Lower leg skin (tissue), 4 donors: Measurements from ENCODE around the gene CDKN2B-AS1. TPM values are rescaled to one million over a fixed set of nuclear protein-coding genes. Genes with fewer than 3 reads are reported as not detected.

Source experiments
- DNase-seq, 2 donors: peaks; one replicate each; pipeline ENCODE4 v3.0.0-alpha.2; 2019; ENCODE audit warnings: low spot score in 2 of 2
- H3K4me3 ChIP-seq: fragments of 200-600 bp; sonication (generic); 2 replicates; pipeline ENCODE4 v1.5.1; 2017; ENCODE audit warnings: mild to moderate bottlenecking, low read depth; ENCODE audit not compliant: poor library complexity, severe bottlenecking
- CTCF ChIP-seq, 3 donors: fragments of 450-650 bp; IDR thresholded peaks; one replicate each; pipeline ENCODE4 v1.5.1; 2016; ENCODE audit warnings: antibody characterized with exemption in 3 of 3, mild to moderate bottlenecking in 3 of 3, moderate library complexity in 2 of 3
- POLR2A ChIP-seq, 2 donors: fragments of 450-650 bp; IDR thresholded peaks; one replicate each; pipeline ENCODE4 v1.6.1; 2016 to 2017; ENCODE audit warnings: antibody characterized with exemption in 2 of 2, mild to moderate bottlenecking in 1 of 2, moderate library complexity in 1 of 2
- WGBS, 2 donors: methylation state at CpG; one replicate each; pipeline ENCODE4 v1.1.5; 2018; 5-methylcytosine and 5-hydroxymethylcytosine counted together
- intact Hi-C: fragments of 100-400 bp; cut with DNase I; formaldehyde crosslinking; loops from one replicate; pipeline ENCODE4 v1.15.0; 2023; ENCODE audit warnings: low total_unique reads
- total RNA-seq, 4 donors: library from RNA; depleted of rRNA; stranded (reverse); fragments of >200 nt; gene quantifications; one replicate each; pipeline ENCODE4 v1.1.0, GENCODE V29; 2016

CDKN2B-AS1 gene
- total RNA-seq, 4 donors from 2014 or later, result 0.49 TPM; not detected in 3

DNA sequence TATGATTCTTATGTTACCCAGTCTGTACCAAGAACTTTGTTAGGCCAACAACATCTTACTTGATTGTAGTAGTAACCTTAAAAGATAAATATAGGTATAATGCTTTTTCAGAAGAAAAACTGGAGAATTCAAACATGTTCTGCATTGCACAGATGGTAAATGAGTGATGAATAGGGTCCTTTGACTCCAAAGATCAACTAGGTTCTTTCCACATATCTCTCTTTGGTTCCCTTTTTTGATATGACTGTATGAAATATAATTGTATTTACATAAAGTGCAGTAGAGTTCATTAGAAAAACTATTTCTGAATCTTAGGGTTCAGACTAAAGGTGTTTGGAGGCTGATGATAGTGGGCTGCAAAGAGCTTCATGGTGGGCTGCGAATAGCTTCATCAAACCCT is 165.0 kb downstream of the CDKN2B-AS1 start:
- 92 to 98% methylated on average over 1 of the region's 1 CpG for WGBS, 2 donors
- TF ChIP-seq POLR2A (IDR thresholded peaks at IDR 0.05) (no peak), CTCF (IDR thresholded peaks at IDR 0.05) (no peak)
- no peak for DNase-seq
- intact Hi-C loops, result no loop called here
- no peak overlapping the region for H3K4me3 ChIP-seq

DNA sequence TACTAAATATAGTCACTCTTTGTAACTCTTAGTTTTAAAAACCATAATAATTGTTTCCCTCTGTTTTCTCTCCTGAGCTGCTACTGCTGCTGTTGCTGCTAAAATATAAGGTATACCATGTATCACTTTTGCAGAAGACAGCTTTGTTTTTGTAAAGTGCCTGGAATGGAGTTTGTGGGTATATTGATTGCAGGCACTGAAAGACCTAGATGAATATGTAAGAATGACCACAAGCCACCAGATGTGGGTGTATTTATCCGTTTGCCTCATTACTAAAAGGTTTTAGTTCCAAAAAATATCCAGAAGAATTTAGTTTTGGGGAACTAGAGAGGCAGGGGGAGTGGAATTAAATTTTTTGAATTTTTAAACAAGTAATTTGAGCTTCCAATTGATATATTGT is 165.6 kb downstream of the CDKN2B-AS1 start:
- TF ChIP-seq CTCF (IDR thresholded peaks at IDR 0.05), result no peak
- no peak for TF ChIP-seq POLR2A (IDR thresholded peaks at IDR 0.05)
- intact Hi-C loops, result no loop called here
- WGBS, 2 donors, result 53 to 69% methylated on average over 1 of the region's 1 CpG
- no peak overlapping the region for H3K4me3 ChIP-seq
- DNase-seq, result no peak

- intact Hi-C loops, result no loop called here
- no peak for TF ChIP-seq POLR2A (IDR thresholded peaks at IDR 0.05)
- TF ChIP-seq CTCF (IDR thresholded peaks at IDR 0.05), result no peak
- no peak overlapping the region for H3K4me3 ChIP-seq
- 42 to 61% methylated on average over 1 of the region's 1 CpG for WGBS, 2 donors
- no peak for DNase-seq
These were observed 170.6 kb downstream of the CDKN2B-AS1 start for GRCh38 chr9:22165144-22165543.

- TF ChIP-seq CTCF (IDR thresholded peaks at IDR 0.05), result no peak
- no peak for TF ChIP-seq POLR2A (IDR thresholded peaks at IDR 0.05)
- no peak overlapping the region for H3K4me3 ChIP-seq
- intact Hi-C loops, result no loop called here
- DNase-seq, result no peak
- 39 to 70% methylated on average over 2 of the region's 2 CpGs for WGBS, 2 donors
These were observed 174.7 kb downstream of the CDKN2B-AS1 start for GRCh38 chr9:22169243-22169642.

DNA sequence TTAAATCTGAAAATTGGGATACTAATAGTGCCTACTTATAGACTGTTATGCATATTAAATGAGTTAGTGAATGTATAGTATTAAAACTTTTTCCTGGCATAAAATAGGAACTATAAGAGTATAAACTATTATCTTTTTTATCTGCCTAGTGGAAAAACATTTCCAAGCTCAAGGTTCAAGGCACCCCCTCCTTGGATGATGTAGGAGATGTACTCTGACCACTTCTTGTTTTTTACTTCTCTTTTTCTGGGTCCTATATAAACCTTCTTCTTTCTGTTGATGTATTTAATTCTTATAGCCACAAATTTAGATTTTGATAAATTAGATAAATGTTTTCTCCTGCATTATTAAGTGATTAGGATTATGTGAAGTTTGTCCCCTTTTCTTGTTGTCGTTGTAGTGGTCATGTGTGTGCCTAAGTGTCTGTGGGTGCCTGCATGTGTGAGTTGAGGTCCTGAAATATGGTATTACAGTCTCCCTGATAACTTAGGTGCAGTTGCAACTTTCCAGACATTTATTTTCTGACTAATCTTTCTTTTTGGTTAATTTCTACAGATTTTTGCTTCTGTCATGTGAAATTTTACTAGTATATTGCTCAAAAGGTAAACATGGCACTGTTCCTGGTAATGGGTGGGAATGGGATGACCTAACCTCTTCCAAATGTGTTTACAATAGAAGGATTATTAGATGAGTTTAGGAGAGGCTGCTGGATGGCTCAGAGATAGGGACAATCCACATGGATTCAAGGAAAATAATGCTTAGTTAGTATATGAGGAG is 175.3 kb downstream of the CDKN2B-AS1 start:
- no peak overlapping the region for H3K4me3 ChIP-seq
- intact Hi-C loops, result no loop called here
- WGBS, 2 donors, result 80 to 85% methylated on average over 1 of the region's 1 CpG
- TF ChIP-seq CTCF (IDR thresholded peaks at IDR 0.05) (no peak), POLR2A (IDR thresholded peaks at IDR 0.05) (no peak)
- no peak for DNase-seq

Other genes starting within 250 kb of the CDKN2B-AS1 start
- gene MTAP, start 192.2 kb upstream of the CDKN2B-AS1 start, total RNA-seq, result 10 to 100 TPM; 12.9 to 18.2 (median 14.7) TPM
- 1 to 10 TPM in 3 of 4 donors, not detected in 1; 1.8 to 3.9 (median 1.9) TPM for gene CDKN2A, start 399 bp upstream of the CDKN2B-AS1 start, total RNA-seq
- gene CDKN2B, start 14.5 kb downstream of the CDKN2B-AS1 start, total RNA-seq, result 10 to 100 TPM; 37.6 to 83.2 (median 55.0) TPM